WI38 (cell line): Measurements from ENCODE around the gene MLF2.

Experiments
- H3K4me3 ChIP-seq: 2 replicates; pipeline ENCODE4 v1.5.1; 2011; ENCODE audit warnings: low read depth, mild to moderate bottlenecking, control low read depth, low read length
- TF ChIP-seq, protein P1 (sequence below): IDR thresholded peaks from 2 replicates; pipeline ENCODE4 v1.5.1; 2012; ENCODE audit warnings: low read depth, mild to moderate bottlenecking, control low read depth, low read length

MLF2 gene

DNA sequence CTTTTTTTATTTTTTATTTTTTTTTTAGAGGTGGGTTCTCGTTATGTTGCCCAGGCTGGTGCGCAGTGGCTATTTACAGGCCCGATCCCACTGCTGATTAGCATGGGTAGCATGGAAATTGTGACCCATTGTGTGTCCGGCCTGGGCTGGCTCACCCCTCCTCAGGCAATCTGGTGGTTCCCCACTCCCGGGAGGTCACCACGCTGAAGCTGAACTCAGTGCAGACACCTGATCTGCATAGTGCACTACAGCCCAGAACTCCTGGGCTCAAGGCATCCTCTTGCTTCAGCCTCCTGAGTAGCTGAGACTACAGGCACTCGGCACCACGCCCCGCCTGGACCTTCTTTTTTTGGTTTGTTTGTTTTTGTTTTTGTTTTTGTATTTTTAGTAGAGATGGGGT is 30.9 kb upstream of the MLF2 start:
- H3K4me3 ChIP-seq, result no peak overlapping the region
- TF ChIP-seq, protein P1, sequence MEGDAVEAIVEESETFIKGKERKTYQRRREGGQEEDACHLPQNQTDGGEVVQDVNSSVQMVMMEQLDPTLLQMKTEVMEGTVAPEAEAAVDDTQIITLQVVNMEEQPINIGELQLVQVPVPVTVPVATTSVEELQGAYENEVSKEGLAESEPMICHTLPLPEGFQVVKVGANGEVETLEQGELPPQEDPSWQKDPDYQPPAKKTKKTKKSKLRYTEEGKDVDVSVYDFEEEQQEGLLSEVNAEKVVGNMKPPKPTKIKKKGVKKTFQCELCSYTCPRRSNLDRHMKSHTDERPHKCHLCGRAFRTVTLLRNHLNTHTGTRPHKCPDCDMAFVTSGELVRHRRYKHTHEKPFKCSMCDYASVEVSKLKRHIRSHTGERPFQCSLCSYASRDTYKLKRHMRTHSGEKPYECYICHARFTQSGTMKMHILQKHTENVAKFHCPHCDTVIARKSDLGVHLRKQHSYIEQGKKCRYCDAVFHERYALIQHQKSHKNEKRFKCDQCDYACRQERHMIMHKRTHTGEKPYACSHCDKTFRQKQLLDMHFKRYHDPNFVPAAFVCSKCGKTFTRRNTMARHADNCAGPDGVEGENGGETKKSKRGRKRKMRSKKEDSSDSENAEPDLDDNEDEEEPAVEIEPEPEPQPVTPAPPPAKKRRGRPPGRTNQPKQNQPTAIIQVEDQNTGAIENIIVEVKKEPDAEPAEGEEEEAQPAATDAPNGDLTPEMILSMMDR, result no peak

DNA sequence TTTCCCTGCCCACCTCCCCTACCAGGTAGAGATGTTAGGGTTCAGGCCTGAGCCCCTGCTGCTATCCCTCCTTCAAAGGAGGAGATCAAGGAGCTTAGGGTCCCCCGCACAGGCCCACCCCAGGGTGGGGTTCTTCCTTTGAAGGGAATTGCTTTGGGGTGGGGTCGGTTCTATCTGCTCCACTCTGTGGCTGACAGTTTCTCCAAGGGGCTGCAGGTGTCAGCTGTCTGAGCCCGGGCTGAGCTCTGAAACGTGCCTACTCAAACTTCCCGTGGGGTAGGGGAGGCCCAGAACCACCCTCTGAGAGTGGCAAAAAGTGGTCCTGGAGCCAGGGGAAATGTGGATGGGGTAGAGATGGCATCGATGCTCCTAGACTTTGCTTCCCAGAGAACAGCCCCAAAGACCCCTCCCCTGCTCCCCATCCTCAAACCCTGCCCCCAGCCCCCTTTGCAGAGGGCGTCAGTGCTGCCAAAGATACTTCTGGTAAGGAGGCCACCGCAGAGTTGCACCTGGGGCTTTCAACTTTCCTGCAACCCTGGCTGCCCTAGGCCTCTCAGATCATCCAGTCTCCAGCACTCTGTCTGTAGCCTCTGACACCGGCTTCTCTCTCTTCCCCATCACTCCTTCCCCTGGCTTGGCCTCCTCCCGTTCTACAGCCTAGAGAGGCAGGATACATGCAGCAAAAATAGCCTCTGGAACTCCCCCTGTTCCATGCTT is 30.1 kb upstream of the MLF2 start:
- TF ChIP-seq, protein P1, result no peak
- no peak overlapping the region for H3K4me3 ChIP-seq

DNA sequence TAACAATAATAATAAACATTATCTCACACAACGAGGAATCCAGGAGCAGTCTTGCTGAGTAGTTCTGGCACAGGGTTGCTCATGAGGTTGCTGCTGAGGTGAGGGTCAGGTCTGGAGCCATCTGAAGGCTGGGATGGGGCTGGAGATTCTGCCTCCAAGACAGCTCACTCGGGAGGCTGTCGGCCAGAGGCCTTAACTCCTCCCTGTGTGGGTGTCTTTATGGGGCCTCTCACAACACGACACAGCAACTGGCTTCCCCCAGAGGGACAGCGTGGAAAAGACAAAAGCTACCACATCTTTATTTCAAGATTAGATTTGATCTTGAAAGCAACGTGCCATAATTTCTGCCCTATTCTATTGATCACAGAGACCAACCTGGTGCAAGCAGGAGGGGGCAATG is 29.2 kb upstream of the MLF2 start:
- TF ChIP-seq, protein P1, result no peak
- H3K4me3 ChIP-seq, result no peak overlapping the region

DNA sequence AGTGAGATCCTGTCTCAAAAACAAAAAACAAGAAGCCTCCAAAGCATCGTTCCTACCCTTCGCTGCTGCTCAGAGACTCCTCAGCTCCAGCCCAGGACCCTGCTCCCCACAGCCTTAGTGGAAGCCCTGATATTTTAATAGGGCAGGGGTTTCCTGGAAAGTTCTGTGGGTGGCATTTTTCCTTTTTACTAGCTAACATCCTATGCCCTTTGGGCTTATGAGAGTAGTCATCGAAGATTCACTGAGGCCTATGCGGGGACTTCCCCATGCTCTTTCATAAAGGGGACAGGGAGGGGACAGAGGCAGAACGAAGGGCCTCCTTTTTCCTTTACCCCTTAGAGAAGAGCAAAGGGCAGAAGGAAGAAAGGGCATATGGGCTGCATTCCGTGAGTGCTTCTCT is 27.6 kb upstream of the MLF2 start:
- no peak overlapping the region for H3K4me3 ChIP-seq
- TF ChIP-seq, protein P1, result no peak

DNA sequence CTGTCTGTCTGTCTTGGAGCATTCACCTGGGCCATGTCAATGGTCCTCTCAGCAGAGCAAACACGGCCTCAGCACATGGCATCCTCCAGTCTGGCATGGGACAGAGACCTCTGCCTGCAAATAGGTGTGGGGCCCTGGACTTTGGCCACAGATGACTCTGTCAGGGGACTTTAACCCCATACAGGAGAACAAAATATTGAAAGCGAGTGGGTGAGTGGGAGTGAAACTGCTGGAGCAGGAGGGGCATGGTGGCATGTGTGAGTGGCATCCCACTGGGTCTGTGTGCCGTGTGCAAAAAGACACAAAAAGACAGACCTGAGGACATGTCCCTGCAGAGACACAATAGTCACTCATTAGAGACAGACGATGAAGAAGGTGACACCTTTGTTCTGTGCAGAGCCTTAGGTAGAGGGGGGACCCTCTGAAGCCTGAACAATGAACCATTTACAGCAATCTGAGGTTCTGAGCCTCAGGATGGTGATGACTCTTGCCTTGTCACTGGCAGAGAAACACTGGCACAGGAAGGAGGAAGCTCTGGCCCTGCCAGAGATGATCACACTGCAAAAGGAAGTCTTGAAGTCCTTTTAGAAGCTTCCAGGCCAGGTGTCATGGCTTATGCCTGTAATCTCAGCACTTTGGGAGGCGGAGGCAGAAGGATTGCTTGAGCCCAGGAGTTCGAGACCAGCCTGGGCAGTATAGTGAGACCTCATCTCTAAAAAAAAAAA is 26.9 kb upstream of the MLF2 start:
- no peak overlapping the region for H3K4me3 ChIP-seq
- TF ChIP-seq, protein P1, result no peak

DNA sequence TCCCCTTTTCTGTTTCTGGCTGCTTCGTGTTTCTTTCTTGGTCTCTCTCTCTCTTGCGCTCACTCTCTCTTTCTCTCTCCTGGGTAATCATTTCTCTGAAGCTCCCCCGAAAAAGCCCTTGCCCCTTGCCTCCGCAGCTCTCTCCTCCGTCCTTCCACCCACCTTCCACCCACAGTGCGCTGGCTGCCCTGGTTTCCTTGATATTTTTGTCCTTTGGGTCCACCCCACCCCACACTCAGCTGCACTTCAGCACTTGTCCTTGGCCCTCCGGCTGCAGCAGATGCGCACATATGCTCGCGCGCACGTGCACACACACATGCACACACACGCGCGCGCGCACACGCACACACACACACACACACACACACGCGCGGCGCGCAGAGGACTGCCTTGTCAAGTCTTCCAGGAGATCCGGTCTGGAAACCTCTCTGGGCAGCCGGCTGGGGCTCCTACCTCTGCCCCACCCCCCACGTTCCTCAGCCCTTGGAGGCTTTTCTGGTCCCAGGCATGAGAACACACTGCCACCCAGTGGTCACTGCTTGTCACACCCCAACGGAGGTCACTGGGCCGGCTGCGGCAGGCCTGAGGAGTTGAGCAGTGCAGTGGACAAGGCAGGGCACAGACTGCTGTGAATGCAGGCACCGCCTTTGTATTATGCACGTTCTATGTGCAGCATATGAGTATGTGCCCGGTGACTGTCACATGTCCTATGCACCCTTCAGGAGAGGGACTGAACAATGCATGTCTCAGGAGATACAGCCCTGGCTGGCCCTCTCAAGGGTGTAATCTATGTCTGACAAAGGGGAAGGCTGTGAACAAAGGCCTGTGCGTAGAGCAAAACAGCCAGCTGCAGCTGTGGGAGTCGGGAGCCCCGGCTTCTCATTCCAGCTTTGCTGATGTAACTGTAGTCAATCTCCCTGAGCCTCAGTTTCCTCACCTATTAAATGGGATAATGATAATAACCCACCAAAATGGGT is 25.9 kb upstream of the MLF2 start:
- peak overlapping the region; percentile 50 for H3K4me3 ChIP-seq
- TF ChIP-seq, protein P1, result peak; percentile 88
